Keratinocyte (primary cell): Measurements from ENCODE around the gene ABHD6. TPM values are rescaled to one million over a fixed set of nuclear protein-coding genes. Genes with fewer than 3 reads are reported as not detected.

Experiments
- DNase-seq: peaks from one replicate; pipeline ENCODE4 v3.0.0-alpha.2; 2011; ENCODE audit warnings: low read depth, missing footprints, low spot score
- FAIRE-seq: peaks from 2 replicates; lab custom pipeline; 2011; peaks lifted over from hg19 to GRCh38; lab: Jason Lieb, UNC
- H2AFZ ChIP-seq: 2 replicates; pipeline ENCODE4 v1.6.0; 2012; ENCODE audit warnings: low read length, control low read depth, inconsistent platforms; ENCODE audit not compliant: control insufficient read depth
- H3K27ac ChIP-seq: 2 replicates; pipeline ENCODE4 v1.5.1; 2011; ENCODE audit warnings: low read length; ENCODE audit not compliant: control insufficient read depth, insufficient read depth
- H3K27me3 ChIP-seq: 3 replicates; pipeline ENCODE4 v1.6.0; 2011; ENCODE audit warnings: low read length; ENCODE audit not compliant: control insufficient read depth, insufficient read depth; ENCODE audit errors: extremely low read depth
- H3K36me3 ChIP-seq, 2 experiments: 2 replicates in 1 of 2; 3 replicates in 1 of 2; pipeline ENCODE4 v1.5.1; 2011; ENCODE audit warnings: low read length in 2 of 2, mild to moderate bottlenecking in 1 of 2; ENCODE audit not compliant: control insufficient read depth in 2 of 2, insufficient read depth in 2 of 2; ENCODE audit errors: extremely low read depth in 1 of 2
- H3K4me1 ChIP-seq: 3 replicates; pipeline ENCODE4 v1.5.1; 2011; ENCODE audit warnings: low read length; ENCODE audit not compliant: control insufficient read depth, insufficient read depth; ENCODE audit errors: extremely low read depth
- H3K4me2 ChIP-seq: 3 replicates; pipeline ENCODE4 v1.6.0; 2011; ENCODE audit warnings: low read depth, low read length; ENCODE audit not compliant: control insufficient read depth, insufficient read depth; ENCODE audit errors: extremely low read depth
- H3K4me3 ChIP-seq, 3 experiments: fragments of 200-600 bp in 1 of 3; sonication (generic) in 1 of 3; 2 replicates in 2 of 3; 3 replicates in 1 of 3; pipeline ENCODE4 v1.5.1; 2011 to 2016; ENCODE audit warnings: low read length in 3 of 3, mild to moderate bottlenecking in 3 of 3, control low read depth in 2 of 3, inconsistent platforms in 1 of 3, low read depth in 1 of 3, mixed read lengths in 1 of 3, mixed run types in 1 of 3, moderate library complexity in 1 of 3; ENCODE audit not compliant: control insufficient read depth in 2 of 3, insufficient read depth in 2 of 3; ENCODE audit errors: extremely low read depth in 1 of 3
- H3K79me2 ChIP-seq: 2 replicates; pipeline ENCODE4 v1.6.0; 2012; ENCODE audit warnings: low read length; ENCODE audit not compliant: control insufficient read depth, insufficient read depth
- H3K9ac ChIP-seq: 3 replicates; pipeline ENCODE4 v1.6.0; 2011; ENCODE audit warnings: low read length; ENCODE audit not compliant: control insufficient read depth, insufficient read depth; ENCODE audit errors: extremely low read depth
- H3K9me1 ChIP-seq: 3 replicates; pipeline ENCODE4 v1.6.0; 2011; ENCODE audit warnings: low read length; ENCODE audit not compliant: control insufficient read depth, insufficient read depth; ENCODE audit errors: extremely low read depth
- H3K9me3 ChIP-seq: 2 replicates; pipeline ENCODE4 v1.5.1; 2012; ENCODE audit warnings: low read depth, low read length; ENCODE audit not compliant: control insufficient read depth
- H4K20me1 ChIP-seq: 3 replicates; pipeline ENCODE4 v1.6.0; 2011; ENCODE audit warnings: low read length; ENCODE audit not compliant: control insufficient read depth, insufficient read depth; ENCODE audit errors: extremely low read depth
- CTCF ChIP-seq, 3 experiments: IDR thresholded peaks in 1 of 3; conservative IDR thresholded peaks in 1 of 3; optimal IDR thresholded peaks in 1 of 3; 2 replicates in 2 of 3; 3 replicates in 1 of 3; pipeline versions ENCODE3 to v1.5.1; 2011; ENCODE audit warnings: low read length in 3 of 3, mild to moderate bottlenecking in 3 of 3, moderate library complexity in 2 of 3, control low read depth in 1 of 3, inconsistent platforms in 1 of 3; ENCODE audit not compliant: insufficient read depth in 2 of 3; ENCODE audit errors: extremely low read depth in 1 of 3
- EZH2 ChIP-seq: IDR thresholded peaks from one replicate; pipeline ENCODE4 v1.6.1; 2012; ENCODE audit warnings: inconsistent platforms, mild to moderate bottlenecking, low read length, moderate library complexity
- dilution Hi-C: fragments of 300-500 bp; cut with MboI; formaldehyde crosslinking; loops from one replicate; pipeline ENCODE4 v1.7.0; 2020; ENCODE audit warnings: low sequenced_read_pairs; ENCODE audit not compliant: extremely low pct_ligation_motif_present
- polyA plus RNA-seq, 5 experiments: library from polyadenylated mRNA; depleted of rRNA in 3 of 5; stranded (reverse) in 3 of 5; stranded (forward) in 1 of 5; unstranded in 1 of 5; fragments of >200 nt; gene quantifications; 1 replicate in 1 of 5; 2 replicates in 3 of 5; 3 replicates in 1 of 5; pipeline versions ENCODE4 v1.2.1 to v1.2.3, GENCODE V29; 2011 to 2012; ENCODE audit warnings: missing spikeins in 2 of 5, low read depth in 1 of 5, low replicate concordance in 1 of 5

Gene ABHD6
- polyA plus RNA-seq, 1 donor (not counting 4 experiments of a cell fraction or from before 2014, with no cell fraction given): 15.2 TPM

GRCh38 chr3:58235970-58236369, 1.6 kb upstream of the ABHD6 start:
- FAIRE-seq: no peak
- dilution Hi-C loops: no loop called here
- Histone ChIP-seq H3K9me3 (no peaks in the 10 kb centered on the region), H3K79me2 (peaks cover 7% of the 10 kb centered on the region), H3K4me3 (no peak overlapping the region), H3K27me3 (no peaks in the 10 kb centered on the region), H3K4me2 (no peak overlapping the region), H4K20me1 (no peaks in the 10 kb centered on the region), H3K9ac (no peak overlapping the region), H3K27ac (no peak overlapping the region), H3K36me3 (no peaks in the 10 kb centered on the region), H3K9me1 (no peaks in the 10 kb centered on the region), H2AFZ (no peak overlapping the region), H3K4me1 (peaks cover 23% of the 10 kb centered on the region)
- no peak for DNase-seq
- TF ChIP-seq EZH2: no peak
- TF ChIP-seq CTCF (optimal IDR thresholded peaks at IDR 0.05 in 1 of 3, IDR thresholded peaks at IDR 0.05 in 1 of 3, conservative IDR thresholded peaks at IDR 0.05 in 1 of 3; ENCODE audit: extremely low read depth in 1 of 3, insufficient read depth in 2 of 3, low read length in 3 of 3): no peak

- peak overlapping the region; percentile 75 for H3K9ac ChIP-seq
- H3K4me1 ChIP-seq: peaks cover 29% of the 10 kb centered on the region
- peak overlapping the region; percentile 59 for H3K27ac ChIP-seq
- H3K27me3 ChIP-seq: no peaks in the 10 kb centered on the region
- peak; percentile 29 for FAIRE-seq
- H3K36me3 ChIP-seq: no peaks in the 10 kb centered on the region
- H3K4me2 ChIP-seq: peak overlapping the region; percentile 84
- H3K79me2 ChIP-seq: peaks cover 7% of the 10 kb centered on the region
- no peak for DNase-seq
- TF ChIP-seq EZH2 (no peak), CTCF (optimal IDR thresholded peaks at IDR 0.05 in 1 of 3, IDR thresholded peaks at IDR 0.05 in 1 of 3, conservative IDR thresholded peaks at IDR 0.05 in 1 of 3; ENCODE audit: extremely low read depth in 1 of 3, insufficient read depth in 2 of 3, low read length in 3 of 3) (no peak)
- H3K9me3 ChIP-seq: no peaks in the 10 kb centered on the region
- dilution Hi-C loops: no loop called here
- peak overlapping the region; percentile 71 to 93 (median 74) for H3K4me3 ChIP-seq
- no peaks in the 10 kb centered on the region for H3K9me1 ChIP-seq
- no peaks in the 10 kb centered on the region for H4K20me1 ChIP-seq
- peak overlapping the region; percentile 93 for H2AFZ ChIP-seq
These were observed 910 bp upstream of the ABHD6 start for GRCh38 chr3:58236527-58237237.
